Astrocyte of the spinal cord (primary cell): Measurements from ENCODE around the gene METTL5.

ENCODE experiments used
- DNase-seq: peaks from one replicate; pipeline ENCODE4 v3.0.0; 2011; ENCODE audit warnings: low read depth, low spot score
- H3K4me3 ChIP-seq: 2 replicates; pipeline ENCODE4 v1.5.1; 2011; ENCODE audit warnings: low read depth, mild to moderate bottlenecking, low read length, moderate library complexity
- CTCF ChIP-seq: IDR thresholded peaks from 2 replicates; pipeline ENCODE4 v1.5.1; 2012; ENCODE audit warnings: low read depth, mild to moderate bottlenecking, low read length, inconsistent platforms
- in situ Hi-C: cut with HindIII; loops from 2 replicates; pipeline ENCODE4 v1.10.0; 2017; ENCODE audit warnings: low sequenced_read_pairs

METTL5 gene

DNA sequence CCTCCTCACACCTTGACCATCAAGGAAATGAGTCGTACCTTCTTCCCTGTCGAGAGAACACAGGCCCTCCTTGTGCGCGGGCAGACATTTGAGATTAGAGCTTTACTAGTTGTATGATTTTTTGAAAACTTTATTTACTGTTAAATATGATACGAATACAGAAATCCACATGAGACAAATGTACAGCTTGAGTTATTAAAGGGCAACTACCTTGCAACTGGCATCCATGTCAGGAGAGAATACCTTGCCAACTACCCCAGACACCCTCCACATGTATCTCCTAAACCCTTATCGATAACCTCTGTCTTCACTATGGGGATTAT, 62.8 kb downstream of the METTL5 start:
- in situ Hi-C loops = no loop called here
- no peak overlapping the region for H3K4me3 ChIP-seq
- TF ChIP-seq CTCF = no peak
- DNase-seq = no peak
